Stimulated activated CD4-positive, alpha-beta T cell treated with anti-CD3 and anti-CD28 coated beads, Interleukin-2, amount 100 ng/mL, for 4 hours (primary cell): ENCODE results near the gene PRDM1.

ENCODE experiments used
- DNase-seq: peaks from one replicate; pipeline ENCODE4 v3.0.0-alpha.2; 2020; ENCODE audit warnings: low read depth

Gene PRDM1

GRCh38 chr6:106070636-106071035, 15.5 kb upstream of the PRDM1 start:
- DNase-seq, result no peak

GRCh38 chr6:106072501-106073090, 13.5 kb upstream of the PRDM1 start:
- DNase-seq, result no peak

DNA sequence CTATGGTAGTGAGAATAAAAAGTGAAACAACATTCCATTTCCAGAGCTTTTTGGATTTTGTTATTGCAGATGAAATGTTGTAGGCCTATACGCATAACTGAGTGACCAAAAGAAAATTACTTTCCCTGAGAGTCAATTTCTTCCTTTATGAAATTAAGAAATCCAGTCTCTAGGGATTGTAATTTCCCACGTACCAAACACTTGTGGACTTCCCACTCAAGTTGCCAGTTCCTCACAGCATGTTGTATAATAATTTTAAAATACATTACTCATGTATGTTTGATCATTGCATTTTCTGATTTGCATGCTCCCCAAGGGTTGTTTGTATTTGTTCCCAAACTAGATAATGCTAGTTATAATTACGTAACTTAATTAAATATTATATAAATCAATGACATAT, 12.0 kb upstream of the PRDM1 start:
- DNase-seq, result no peak

DNA sequence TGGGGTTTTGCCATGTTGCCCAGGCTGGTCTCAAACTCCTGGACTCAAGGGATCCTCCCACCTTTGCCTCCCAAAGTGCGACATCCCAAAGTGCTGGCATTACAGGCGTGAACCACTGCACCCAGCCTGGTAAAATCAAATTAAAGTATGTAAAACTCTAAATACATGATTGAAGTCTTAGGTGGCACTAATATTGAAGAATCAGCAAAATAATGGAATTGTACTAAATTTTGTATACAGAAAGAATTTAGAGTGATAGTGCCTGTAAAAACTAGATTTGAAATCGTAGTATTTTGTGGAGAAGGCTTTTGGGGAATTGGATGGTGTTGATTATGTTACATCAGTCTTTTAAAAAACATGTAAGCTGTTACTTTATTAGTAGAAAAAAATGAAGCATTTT, 10.0 kb upstream of the PRDM1 start:
- no peak for DNase-seq

GRCh38 chr6:106077170-106077569, 9.0 kb upstream of the PRDM1 start:
- DNase-seq, result no peak

GRCh38 chr6:106077881-106078280, 8.3 kb upstream of the PRDM1 start:
- DNase-seq, result no peak

GRCh38 chr6:106079961-106080762, 6.0 kb upstream of the PRDM1 start:
- no peak for DNase-seq

DNA sequence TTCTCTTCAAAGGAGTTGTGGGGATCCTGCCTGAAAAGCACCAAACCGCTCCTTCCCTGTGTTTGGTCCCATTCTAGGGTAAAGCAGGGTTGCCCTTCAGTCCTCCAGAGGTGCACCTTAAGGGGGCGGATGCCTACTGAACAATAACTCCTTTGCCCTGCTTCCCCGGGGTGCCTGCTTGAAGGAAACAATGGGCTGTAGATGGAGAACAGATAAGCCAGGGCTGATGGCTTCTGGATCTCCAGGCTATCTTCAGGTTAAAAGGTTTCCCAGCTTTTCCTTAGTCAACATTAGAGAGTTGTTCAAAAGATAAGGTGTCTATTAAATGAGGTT, 5.4 kb upstream of the PRDM1 start:
- no peak for DNase-seq

GRCh38 chr6:106081715-106082114, 4.4 kb upstream of the PRDM1 start:
- no peak for DNase-seq

GRCh38 chr6:106082735-106083398, 3.3 kb upstream of the PRDM1 start:
- DNase-seq, result no peak

DNA sequence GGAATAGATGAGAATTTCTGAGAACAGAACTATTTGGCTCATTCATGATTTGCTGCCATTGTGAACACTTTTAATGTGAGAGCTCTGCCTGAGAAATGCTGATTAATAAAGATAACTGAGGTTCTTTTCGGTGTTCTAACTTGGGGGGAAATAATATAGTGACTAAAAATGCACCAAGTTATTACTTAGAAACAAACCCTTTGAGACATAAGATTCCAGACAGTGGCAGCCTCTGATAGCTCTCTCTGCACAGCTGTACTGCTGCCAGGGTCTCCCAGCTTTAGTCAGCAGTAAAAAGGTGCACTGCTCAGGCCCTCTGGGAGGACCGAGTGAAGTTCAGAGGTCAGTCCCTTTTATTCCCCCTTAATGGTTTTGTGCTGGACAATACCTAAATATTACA, 2.5 kb upstream of the PRDM1 start:
- no peak for DNase-seq

- no peak for DNase-seq
Observed at GRCh38 chr6:106084106-106084988, 1.8 kb upstream of the PRDM1 start.

DNA sequence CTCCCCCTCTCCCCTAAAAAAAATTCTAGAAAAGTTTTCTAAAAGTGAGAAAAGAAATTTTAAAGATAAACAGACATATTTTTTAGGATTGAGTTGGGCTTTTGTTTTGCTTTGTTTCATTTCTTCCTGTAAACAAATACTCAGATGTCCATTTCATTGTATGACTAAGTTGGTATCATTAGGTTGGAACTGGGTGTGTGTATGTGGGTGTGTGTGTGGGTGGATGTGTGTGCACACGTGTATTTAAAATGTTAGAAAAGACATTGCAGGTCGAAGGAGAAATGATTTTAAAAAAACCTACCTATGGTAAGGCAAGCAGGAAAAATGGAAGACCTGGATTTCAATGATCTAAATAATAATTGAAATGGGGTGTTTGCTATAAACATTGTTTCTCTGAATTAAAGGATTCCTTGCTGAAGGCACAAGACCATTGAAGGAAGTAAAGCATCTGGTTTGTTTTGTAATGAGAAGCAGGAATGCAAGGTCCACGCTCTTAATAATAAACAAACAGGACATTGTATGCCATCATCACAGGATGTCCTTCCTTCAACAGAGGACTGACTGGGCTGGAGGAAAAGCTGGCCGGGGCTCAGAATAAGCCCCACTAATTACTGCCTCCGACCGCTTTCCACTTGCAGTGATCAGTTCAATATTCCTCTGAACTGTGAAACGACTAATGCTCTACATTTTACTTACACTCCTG, 996 bp upstream of the PRDM1 start:
- DNase-seq, result no peak

- DNase-seq, result no peak
Observed at GRCh38 chr6:106085692-106085983, 498 bp upstream of the PRDM1 start.

GRCh38 chr6:106086814-106087175, 659 bp downstream of the PRDM1 start:
- DNase-seq, result no peak

DNA sequence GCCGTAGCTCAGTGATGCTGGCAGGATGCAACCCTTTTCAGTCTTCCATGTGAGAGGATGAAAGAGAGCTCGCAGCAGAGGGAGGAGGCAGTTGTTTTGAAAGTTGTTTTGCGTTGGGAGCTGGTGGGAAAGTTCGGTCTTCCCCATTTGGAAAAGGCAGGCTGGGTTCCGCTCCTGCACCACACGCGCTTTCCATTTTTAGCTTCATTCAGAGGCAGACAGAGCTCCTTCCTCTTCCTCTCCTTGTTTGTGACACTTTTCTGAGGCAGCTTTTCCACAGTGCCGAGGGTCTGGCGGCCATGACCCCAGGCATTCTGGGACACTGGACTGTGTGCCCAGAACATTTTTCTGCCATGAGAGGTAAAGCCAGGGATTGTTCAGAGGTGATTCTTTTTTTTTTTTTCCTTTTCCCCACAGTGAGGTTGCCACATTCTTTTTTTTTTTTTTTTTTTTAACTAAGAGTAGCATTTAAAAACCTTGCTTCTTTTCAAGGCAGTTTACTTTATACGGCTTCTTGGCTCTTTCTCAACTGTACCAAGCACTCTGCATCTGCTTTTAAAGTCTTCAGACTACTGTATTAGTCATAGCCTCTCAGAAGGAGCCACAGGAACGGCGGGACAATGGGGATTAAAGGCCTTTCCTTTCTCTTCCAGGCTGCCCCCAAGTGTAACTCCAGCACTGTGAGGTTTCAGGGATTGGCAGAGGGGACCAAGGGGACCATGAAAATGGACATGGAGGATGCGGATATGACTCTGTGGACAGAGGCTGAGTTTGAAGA, 1.6 kb downstream of the PRDM1 start:
- DNase-seq, result no peak

DNA sequence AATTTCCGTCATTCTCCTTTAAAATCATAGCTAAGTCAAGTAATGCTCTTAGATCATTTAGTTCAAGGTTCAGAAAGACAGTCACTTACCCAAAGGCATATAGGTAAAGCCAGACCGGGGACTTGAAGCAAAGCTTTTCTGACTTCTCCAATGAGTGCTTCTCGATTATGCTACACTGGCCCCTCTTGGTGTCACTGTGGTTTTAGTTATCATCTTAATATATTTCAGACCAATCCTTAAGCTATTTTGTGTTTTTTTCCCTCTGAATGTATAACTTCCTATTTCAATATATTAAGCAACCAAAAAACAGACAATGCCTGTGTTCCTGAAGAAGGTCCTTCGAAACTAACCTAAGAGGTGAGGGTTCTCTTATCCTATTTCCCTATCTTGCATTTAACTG, 3.9 kb downstream of the PRDM1 start:
- no peak for DNase-seq

- no peak for DNase-seq
Observed at GRCh38 chr6:106092279-106092678, 6.1 kb downstream of the PRDM1 start.

- DNase-seq, result no peak
Observed at GRCh38 chr6:106094261-106094963, 8.3 kb downstream of the PRDM1 start.

DNA sequence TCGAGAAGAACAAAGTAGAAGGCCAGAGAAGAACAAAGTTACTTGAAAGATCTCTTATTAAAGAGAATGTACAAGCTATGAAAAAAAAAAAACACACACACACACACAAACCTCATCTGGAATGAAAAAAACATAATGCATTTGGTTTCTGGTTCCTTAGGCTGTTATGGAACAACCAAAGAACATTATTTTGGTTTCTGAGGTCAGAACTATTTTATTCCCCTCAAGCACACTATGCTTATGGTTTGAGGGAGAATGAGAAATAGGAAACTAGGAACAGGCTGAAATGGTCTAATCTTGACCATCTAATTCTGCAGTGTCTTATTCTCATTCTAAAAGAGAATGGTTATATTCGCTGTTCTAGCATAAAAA, 8.8 kb downstream of the PRDM1 start:
- DNase-seq, result no peak
